Peyer's patch (tissue), 4 donors: ENCODE data around the gene FAM81B. TPM values are rescaled to one million over a fixed set of nuclear protein-coding genes. Genes with fewer than 3 reads are reported as not detected.

ENCODE experiments used
- DNase-seq, 3 donors: peaks; one replicate each; pipeline ENCODE4 v3.0.0-alpha.2; 2017 to 2019
- H3K27ac ChIP-seq, 4 donors: fragments of 200-600 bp; sonication (generic); one replicate each; pipeline ENCODE4 v1.5.1; 2016 to 2019
- H3K27me3 ChIP-seq, 2 donors: fragments of 200-600 bp; sonication (generic); one replicate each; pipeline ENCODE4 v1.5.1; 2019
- H3K36me3 ChIP-seq, 3 donors: fragments of 200-600 bp; sonication (generic); one replicate each; pipeline ENCODE4 v1.5.1; 2016 to 2019
- H3K4me1 ChIP-seq, 4 donors: fragments of 200-600 bp; sonication (generic); one replicate each; pipeline ENCODE4 v1.5.1; 2016 to 2019
- H3K4me3 ChIP-seq, 4 donors: fragments of 200-600 bp; sonication (generic); 1 replicate in 3 of 4; 2 replicates in 1 of 4; pipeline ENCODE4 v1.5.1; 2016 to 2019; ENCODE audit warnings: mild to moderate bottlenecking in 1 of 4
- H3K9me3 ChIP-seq, 4 donors: fragments of 200-600 bp; sonication (generic); one replicate each; pipeline ENCODE4 v1.5.1; 2016 to 2019; ENCODE audit warnings: mild to moderate bottlenecking in 1 of 4
- CTCF ChIP-seq, 6 experiments: fragments of 450-650 bp in 4 of 6; fragments of 200-600 bp in 2 of 6; sonication (generic) in 1 of 6; IDR thresholded peaks; one replicate each; pipeline ENCODE4 v1.5.1; 2017 to 2019; ENCODE audit warnings: antibody characterized with exemption in 6 of 6, mild to moderate bottlenecking in 3 of 6, moderate library complexity in 1 of 6
- POLR2A ChIP-seq, 2 donors: fragments of 450-650 bp; IDR thresholded peaks; one replicate each; pipeline ENCODE4 v1.5.1; 2017; ENCODE audit warnings: antibody characterized with exemption in 2 of 2, mild to moderate bottlenecking in 2 of 2, moderate library complexity in 2 of 2
- total RNA-seq, 4 donors: library from RNA; depleted of rRNA; stranded (reverse); fragments of >200 nt; gene quantifications; one replicate each; pipeline ENCODE4 v1.1.0, GENCODE V29; 2016

The FAM81B gene
- total RNA-seq, 4 donors from 2014 or later, result not detected

- H3K36me3 ChIP-seq, result no peaks in the 10 kb centered on the region
These were observed 50.5 kb downstream of the FAM81B start for GRCh38 chr5:95441636-95442035.

GRCh38 chr5:95445442-95445841, 54.3 kb downstream of the FAM81B start:
- DNase-seq, result no peak
- TF ChIP-seq POLR2A (IDR thresholded peaks at IDR 0.05), result no peak
- no peak for TF ChIP-seq CTCF (IDR thresholded peaks at IDR 0.05)
- H3K27ac ChIP-seq, result no peak overlapping the region
- H3K4me3 ChIP-seq, result no peak overlapping the region
- H3K9me3 ChIP-seq, result no peaks in the 10 kb centered on the region
- H3K4me1 ChIP-seq, result no peaks in the 10 kb centered on the region
- no peaks in the 10 kb centered on the region for H3K36me3 ChIP-seq
- H3K27me3 ChIP-seq, result no peaks in the 10 kb centered on the region

More at GRCh38 chr5:95441636-95442035, 50.5 kb downstream of the FAM81B start:
- H3K27ac ChIP-seq, result no peak overlapping the region
- no peaks in the 10 kb centered on the region for H3K9me3 ChIP-seq
- DNase-seq, result no peak
- H3K4me3 ChIP-seq, result no peak overlapping the region
- H3K4me1 ChIP-seq, result no peaks in the 10 kb centered on the region
- H3K27me3 ChIP-seq, result no peaks in the 10 kb centered on the region
- TF ChIP-seq CTCF (IDR thresholded peaks at IDR 0.05), result no peak
- no peak for TF ChIP-seq POLR2A (IDR thresholded peaks at IDR 0.05)

- no peaks in the 10 kb centered on the region for H3K27me3 ChIP-seq
- H3K9me3 ChIP-seq, result no peaks in the 10 kb centered on the region
- TF ChIP-seq CTCF (IDR thresholded peaks at IDR 0.05) (no peak), POLR2A (IDR thresholded peaks at IDR 0.05) (no peak)
- H3K4me1 ChIP-seq, result no peaks in the 10 kb centered on the region
- no peak for DNase-seq
- no peak overlapping the region for H3K27ac ChIP-seq
- no peaks in the 10 kb centered on the region for H3K36me3 ChIP-seq
- H3K4me3 ChIP-seq, result no peak overlapping the region
These were observed 54.8 kb downstream of the FAM81B start for GRCh38 chr5:95445995-95446394.

GRCh38 chr5:95446560-95447221, 55.5 kb downstream of the FAM81B start:
- Histone ChIP-seq H3K27ac (no peak overlapping the region), H3K4me3 (no peak overlapping the region), H3K27me3 (no peaks in the 10 kb centered on the region), H3K4me1 (no peaks in the 10 kb centered on the region), H3K9me3 (no peaks in the 10 kb centered on the region), H3K36me3 (no peaks in the 10 kb centered on the region)
- DNase-seq, result no peak
- no peak for TF ChIP-seq CTCF (IDR thresholded peaks at IDR 0.05)
- no peak for TF ChIP-seq POLR2A (IDR thresholded peaks at IDR 0.05)

GRCh38 chr5:95447961-95448360, 56.8 kb downstream of the FAM81B start:
- no peak for TF ChIP-seq POLR2A (IDR thresholded peaks at IDR 0.05)
- TF ChIP-seq CTCF (IDR thresholded peaks at IDR 0.05), result no peak
- DNase-seq, result no peak

GRCh38 chr5:95448789-95449188, 57.6 kb downstream of the FAM81B start:
- H3K27me3 ChIP-seq, result no peaks in the 10 kb centered on the region
- no peak for TF ChIP-seq CTCF (IDR thresholded peaks at IDR 0.05)
- TF ChIP-seq POLR2A (IDR thresholded peaks at IDR 0.05), result no peak
- DNase-seq, result no peak
- H3K36me3 ChIP-seq, result no peaks in the 10 kb centered on the region
- H3K4me1 ChIP-seq, result no peaks in the 10 kb centered on the region
- H3K4me3 ChIP-seq, result no peak overlapping the region
- no peak overlapping the region for H3K27ac ChIP-seq
- H3K9me3 ChIP-seq, result no peaks in the 10 kb centered on the region

More at GRCh38 chr5:95447961-95448360, 56.8 kb downstream of the FAM81B start:
- Histone ChIP-seq H3K36me3 (no peaks in the 10 kb centered on the region), H3K4me3 (no peak overlapping the region), H3K4me1 (no peaks in the 10 kb centered on the region), H3K9me3 (no peaks in the 10 kb centered on the region), H3K27me3 (no peaks in the 10 kb centered on the region), H3K27ac (no peak overlapping the region)
